GM21447 (cell line): ENCODE measurements around the gene DENND4B.
A peak's percentile ranks its signal among the peaks of the same experiment; 100 is the strongest.

Experiments
- ATAC-seq: cut with Tn5 transposase; IDR thresholded peaks from one replicate; pipeline ENCODE4 v1.9.1; 2021; ENCODE audit not compliant: unreplicated experiment

DENND4B gene

DNA sequence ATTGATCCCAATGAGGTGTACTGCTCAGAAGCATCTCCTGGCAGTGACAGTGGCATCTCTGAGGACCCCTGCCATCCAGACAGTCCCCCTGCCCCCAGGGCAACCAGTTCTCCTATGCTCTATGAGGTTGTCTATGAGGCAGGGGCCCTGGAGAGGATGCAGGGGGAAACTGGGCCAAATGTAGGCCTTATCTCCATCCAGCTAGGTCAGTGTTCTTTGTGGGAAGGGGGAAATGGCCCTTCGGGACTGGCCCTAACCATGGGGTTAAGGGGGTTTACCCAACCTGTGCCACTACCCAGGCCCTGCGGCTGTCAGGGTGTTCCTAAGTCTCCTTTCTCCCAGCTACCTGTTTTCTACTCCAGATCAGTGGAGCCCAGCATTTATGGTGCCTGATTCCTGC lies 22.5 kb upstream of the DENND4B start:
- no peak for ATAC-seq

DNA sequence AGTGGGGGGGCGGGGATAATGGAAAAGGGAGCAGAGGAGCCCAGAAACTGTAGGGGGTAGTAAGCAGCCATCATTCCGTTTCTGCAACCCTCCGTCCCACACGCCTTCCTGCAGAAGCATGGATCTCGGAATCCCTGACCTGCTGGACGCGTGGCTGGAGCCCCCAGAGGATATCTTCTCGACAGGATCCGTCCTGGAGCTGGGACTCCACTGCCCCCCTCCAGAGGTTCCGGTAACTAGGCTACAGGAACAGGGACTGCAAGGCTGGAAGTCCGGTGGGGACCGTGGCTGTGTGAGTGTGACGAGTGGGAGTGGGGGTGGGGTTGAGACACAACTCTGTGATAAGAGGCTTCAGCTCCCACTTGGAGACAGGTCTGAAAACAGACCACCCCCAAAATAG lies 21.9 kb upstream of the DENND4B start:
- no peak for ATAC-seq

DNA sequence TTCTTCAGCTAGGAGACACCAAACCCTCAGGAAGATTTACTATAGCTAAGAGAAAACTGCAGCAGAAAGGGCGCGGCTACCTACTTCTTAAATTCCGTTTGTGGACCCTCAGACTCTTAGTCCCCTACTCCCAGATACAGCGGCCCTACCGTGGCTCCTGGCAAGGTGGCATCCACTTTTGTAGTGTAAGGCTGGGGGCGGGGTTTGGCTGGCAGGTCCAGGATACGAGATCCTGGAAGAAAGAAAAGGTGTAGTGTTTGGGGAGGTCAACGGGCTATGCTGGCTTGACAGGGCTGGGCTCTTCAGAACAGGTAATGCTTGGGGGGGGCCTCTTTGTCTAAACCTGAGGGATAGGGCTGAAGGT lies 21.5 kb upstream of the DENND4B start:
- ATAC-seq = no peak

DNA sequence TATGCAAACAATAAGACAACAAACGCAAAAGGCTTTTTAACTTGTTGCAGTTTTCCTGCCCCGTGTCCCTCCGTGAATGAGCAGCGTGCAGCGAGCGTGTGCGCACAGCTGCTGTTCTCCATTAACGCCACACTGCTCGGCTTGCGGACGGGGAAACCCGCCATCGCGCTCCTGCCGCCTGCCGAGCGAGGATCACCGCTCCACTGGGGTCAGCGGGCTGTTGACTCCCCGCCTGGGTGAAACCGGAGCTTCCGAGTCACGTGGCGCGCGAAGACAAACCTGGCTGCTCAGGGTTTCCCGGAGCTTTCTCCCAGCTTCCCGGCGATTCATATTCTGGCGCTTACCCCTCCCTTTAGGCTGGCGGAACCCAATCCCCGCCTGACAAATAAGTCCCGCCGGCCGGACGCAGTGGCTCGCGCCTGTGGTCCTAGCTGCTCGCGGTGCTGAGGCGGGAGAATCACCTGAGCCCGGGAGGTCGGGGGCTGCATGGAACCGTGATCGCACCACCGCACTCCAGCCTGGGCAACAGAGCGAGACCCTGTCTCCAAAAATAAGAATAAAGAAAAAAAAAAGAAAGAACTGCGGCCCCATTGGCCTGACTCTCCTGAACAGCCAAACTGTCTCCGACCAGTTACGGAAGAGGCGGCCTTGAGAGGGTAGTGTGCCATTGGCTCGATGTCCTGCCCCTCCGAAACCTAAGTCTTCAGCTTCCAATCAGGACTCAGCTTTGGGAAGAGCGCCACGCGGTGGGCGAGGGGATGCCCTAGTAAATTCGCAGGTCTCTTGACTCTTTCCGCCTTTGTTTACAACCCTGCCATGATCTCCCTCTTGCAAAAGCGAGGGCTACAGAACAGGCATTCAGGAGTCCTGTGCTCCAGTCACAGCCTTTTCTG lies 20.8 kb upstream of the DENND4B start, which contains the start of gene CREB3L4:
Gene CREB3L4, plus strand, starts transcription at position 796 of the 893 bp plus-strand sequence. CDS start 624 bp downstream, outside the sequence.
- ATAC-seq = peak; percentile 64

DNA sequence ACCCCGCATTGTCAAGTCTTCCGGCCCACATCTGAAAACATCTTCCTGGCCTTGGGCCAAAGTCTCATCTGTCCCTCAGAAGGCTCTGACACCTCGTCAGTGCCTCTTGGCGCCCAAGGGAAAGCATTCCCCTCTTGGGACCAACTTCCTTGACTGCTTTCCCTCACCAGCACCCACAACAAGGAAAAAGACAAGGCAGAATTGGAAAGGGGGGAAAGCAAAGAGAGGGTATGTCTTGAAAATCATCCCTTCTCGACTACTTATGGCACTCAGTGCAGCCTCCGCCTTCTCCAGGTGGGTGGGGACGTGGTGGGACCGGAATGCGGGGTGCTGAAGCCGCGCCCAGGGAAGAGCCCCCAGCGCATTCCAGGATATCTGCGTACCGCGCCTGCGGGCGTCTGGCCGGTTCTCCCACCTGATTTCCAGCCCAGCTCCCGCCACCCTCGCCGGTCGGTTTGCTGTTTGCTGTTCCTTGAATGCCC lies 17.4 kb upstream of the DENND4B start:
- ATAC-seq = no peak

DNA sequence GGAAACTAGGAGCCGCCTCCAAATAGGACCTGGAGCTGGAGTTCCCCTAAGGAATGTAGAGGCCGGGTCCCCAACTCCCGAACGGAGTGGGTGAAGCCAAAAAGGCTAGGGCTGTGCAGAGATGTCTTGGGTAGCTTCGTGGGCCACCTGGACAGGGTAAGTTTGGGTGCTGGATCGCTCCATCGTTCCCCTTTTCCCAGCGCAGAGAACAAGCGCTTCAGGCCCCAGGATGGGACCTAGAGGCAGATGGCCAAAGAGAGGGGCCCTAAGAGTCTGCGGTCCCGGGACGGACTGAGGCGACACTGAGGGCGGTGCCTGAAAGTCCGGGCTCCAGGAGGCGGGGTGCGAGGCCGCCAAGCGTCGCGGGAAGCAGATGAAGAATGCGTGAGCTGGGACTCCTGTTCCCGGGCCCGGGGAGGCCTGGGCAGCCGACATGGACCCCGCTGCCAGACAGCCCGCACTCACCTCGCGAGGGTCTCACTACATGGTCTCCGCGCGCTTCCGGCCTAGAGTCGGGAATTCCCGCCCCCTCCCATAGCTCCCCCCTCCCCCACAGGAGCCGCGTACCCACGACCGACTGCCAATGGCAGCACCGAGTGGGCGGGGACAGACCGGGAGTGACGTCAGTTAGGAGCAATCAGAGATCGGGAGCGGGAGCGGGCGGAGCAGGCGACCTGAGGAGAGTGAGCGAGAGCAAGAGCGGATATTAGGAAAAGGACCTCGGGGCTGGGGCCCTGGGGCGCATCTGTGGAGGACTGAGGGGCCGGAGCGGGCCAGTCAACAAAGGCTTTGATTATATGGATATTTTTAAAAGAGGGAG lies 16.7 kb upstream of the DENND4B start, which contains the start of gene SLC39A1:
Gene SLC39A1, minus strand, starts transcription at position 508 of the 820 bp plus-strand sequence. CDS start 822 bp downstream, outside the sequence.
- peak; percentile 45 for ATAC-seq

DNA sequence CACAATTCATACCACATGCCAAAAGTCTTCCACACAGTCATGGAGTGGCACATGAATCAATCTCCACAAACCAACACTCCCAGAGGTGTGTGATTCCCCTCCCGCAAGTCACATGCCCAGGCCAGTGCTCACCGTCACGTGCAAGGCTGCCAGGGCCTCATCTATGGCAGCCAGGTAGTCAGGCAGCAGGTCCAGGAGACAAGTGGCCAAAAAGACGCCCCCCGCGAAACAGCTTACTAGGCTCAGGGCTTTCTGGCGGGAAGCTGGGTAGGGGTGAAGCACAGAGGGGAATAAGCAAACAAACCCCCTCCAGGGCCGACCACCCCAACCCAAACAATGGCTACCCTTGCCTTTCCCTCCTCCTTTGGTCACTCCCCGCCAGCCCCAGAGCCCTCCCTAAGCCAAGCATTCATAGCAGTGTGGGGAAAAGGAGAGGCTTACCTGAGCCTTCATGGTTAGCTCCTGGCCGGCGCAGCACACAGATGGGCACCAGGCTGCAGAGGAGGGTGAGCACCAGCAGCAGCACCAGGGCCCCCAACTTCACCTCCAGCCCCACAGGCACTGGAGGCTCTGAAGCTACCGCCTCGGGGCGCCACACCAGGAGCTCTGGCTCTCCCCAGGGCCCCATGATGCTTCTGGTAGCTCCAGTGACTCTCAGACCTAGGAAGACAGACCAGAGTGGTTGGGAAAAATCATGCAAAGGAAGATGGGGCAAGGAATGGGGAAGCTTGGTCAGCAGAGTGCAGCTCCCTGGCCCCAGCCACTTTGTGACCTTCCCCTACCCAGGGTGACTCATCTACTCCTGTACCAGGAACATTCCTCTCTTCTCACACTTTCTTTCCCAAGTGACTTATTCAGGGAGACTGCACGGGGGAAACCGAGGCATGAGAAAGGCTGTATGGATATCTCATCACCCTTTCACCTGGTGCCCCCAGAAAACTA lies 15.8 kb upstream of the DENND4B start:
- no peak for ATAC-seq

DNA sequence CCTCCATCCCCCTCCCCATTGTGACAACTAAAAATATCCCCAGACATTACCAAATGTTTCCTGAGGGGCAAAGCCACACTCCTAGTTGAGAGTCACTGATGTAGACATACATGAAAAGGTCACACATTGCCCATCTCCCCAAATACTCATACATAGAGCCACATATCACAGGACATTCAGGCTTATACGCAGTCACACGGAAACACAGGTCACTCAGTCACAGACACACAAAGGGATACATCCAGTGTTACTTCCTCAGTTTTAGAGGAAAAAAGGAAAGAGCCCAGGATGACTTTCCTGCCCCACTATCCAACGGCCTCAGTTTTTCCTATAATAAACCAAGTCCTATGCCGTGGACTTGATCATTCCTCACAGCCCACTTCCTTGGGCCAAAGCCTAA lies 14.9 kb upstream of the DENND4B start:
- no peak for ATAC-seq

DNA sequence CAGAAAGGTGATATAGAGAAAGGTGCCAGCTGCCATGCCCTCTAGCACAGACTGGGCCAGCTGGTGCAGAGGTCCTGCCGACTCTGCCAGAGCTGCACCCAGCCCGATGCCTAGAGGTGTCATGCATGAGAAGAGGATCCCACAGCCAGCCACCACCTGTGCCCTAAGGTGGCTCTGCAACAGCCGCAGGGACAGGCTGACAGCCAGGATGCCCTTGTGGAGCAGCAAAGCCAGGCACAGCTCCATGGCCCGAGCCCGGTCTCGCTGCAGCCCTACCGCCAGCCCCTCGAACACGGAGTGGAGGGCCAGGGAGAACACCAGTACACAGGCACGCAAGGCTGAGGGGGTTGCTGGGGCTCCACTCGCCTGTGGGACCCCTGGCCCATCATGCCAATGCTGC lies 13.7 kb upstream of the DENND4B start:
- ATAC-seq = no peak

DNA sequence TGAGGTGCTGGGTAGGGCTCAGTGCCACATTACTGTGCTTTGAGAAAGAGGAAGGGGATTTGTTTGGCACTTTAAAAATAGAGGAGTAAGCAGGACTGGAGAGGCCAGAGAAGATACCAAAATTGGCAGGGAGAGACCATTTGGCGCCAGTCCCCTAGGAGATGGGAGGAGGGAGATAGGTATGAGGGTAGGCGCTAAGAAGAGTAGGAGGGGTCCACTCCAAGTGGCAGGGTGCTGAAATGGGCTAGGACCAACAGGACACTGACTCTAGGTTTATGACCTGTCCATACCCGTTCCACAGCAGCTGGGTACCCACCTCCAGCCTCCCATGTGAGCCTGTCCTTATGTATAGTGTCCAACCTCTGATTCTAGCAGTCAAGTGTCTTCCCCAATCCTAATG lies 12.9 kb upstream of the DENND4B start:
- no peak for ATAC-seq

DNA sequence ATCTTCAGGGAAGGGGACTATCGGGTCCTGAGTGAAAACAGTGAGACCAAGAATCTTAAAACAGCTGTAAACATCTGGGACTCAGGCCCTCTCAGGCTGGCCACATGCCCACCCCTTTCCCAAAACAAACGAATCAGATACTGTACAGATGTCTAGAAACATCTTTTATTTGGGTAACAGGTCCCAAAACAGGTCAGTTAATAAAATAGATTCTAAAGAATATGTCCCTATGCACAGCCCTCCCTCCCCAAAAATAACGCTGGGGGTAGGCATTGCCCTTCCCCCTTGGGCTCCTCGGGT lies 12.4 kb upstream of the DENND4B start:
- ATAC-seq = no peak

DNA sequence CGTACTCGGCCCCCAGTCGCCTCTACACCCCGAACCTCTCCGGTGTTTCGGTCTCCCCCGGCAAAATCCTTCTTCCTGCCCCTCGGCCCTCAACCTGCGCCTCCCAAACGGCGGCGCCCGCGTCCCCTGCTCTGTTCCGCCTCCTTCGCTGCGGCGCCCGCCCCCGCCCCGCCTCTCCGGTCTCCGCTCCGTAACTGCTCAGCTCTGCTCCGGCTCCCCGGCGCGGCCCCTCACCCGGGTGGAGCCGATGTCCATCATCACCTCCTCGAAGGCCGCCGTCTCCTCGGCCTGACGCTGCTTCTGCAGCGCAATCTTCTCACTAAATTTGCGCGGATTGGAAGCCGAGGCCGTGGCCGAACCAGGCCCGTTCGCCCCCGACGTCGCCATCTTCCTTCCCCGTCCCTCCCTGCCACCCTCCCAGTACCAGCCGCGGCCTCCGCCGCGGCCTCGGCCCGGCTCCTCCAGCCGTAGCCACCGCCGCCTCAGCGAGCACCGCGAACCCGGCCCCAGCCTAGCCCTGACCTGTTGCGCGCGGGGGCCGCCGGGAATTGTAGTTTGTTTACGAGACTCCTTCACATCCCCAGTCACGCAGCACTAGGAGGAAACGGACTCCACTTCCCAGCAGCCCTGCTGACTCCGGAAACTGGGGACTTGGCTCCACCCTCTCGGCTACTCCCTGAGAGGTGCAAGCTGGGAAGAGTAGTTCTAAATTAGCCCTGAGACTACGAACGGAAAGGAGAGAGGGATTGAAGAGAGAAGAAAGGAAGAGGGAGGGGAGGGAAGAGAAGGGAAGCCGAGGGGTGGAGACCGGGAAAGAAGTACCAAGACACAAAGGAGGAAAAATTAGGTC lies 11.8 kb upstream of the DENND4B start, which contains the start of gene CRTC2:
Gene CRTC2, minus strand, starts transcription at position 502 of the 850 bp plus-strand sequence. Its CDS starts 115 bp downstream, at position 387.
- peak; percentile 60 for ATAC-seq

DNA sequence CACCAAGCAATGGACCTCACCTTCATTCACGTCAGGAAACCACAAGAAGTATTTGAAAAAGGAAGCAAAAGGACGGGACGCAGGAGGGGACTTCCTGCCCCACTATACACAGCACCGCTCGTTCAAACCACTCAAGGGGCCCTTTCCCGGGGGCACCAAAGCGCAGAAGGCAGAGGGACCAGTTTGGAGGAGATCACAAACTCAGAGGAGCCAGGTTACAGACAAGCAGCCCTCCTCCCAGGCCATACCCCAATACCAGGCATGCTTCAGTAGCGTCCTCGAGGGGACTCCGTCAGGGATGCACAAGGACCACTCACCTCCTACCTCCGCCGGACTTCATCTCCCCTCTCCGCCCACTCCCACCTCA lies 11.2 kb upstream of the DENND4B start:
- ATAC-seq = peak; percentile 16

DNA sequence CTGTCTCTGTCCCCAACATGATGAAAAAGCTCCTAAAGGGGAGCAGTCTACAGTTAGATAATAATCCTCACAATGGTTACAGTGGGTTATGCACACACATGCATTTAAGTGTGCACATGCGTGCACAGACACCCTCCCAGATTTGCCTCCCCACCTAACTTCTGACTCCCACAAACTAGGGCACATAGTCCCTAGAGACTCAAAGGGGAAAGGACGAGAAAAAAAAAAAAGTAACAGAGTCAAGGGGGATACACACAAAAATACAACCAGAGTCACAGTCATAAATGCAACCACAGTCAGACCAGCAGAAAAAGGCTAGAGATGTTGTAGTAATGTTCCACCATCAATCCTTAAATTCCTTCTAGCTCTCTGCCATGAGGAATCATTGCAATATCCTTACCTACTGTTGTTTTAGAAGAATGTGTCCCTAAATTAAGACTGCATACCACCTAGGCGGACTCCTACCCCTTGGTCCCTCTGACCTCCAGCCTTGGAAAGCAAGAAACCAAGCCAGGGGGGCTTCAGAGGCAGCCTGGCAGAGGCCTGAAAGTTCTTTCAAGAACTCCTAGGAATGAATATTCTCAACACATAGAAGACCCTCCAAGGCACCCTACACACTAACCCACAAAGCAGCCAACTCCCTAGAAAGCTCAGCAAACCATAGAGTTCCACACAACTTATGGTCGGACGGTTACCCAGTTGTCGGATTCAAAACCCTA lies 10.6 kb upstream of the DENND4B start:
- ATAC-seq = no peak

DNA sequence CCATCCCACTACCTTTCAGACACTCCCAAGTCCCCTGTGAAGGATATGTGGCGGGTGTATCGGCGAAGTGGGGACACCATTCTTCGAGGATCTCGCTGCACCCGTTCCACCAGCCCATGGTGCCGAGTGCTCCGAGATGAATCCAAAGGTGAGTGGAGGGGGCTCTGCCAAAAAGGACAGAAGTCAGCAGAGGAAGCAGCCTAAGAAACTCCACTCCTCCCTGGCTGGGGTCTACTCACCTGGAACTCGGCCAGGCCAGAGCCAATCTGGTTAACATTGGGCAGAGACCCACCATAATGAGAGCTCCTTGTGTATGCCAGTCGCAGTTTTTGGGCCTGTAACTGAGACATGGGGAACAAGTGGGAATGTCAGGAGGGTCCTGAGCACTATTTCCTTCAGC lies 8.3 kb upstream of the DENND4B start:
- no peak for ATAC-seq

DNA sequence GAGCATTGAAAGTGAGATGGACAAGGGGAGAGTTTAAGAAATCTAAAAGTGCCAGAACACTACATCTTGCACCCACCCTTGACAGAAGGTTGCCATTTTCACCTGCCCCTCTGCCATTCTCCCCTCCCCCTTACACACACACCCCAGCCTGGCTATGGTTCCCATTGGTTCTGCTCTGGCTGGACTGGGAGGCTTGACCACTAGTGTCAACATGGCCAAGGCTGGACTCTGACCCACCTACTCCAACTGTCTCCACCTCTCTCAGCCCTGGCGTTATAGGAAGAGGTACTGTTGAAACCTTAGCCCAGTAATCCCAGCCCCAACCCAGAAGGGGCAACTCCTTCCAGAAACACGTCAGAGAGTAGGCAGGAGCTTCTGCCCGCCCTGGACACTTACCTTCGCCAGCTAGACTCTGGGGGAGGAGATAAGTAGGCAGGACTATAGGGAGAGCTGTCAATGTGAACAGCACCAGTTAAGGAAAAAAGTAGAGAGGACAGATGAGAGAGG lies 7.4 kb upstream of the DENND4B start:
- no peak for ATAC-seq

DNA sequence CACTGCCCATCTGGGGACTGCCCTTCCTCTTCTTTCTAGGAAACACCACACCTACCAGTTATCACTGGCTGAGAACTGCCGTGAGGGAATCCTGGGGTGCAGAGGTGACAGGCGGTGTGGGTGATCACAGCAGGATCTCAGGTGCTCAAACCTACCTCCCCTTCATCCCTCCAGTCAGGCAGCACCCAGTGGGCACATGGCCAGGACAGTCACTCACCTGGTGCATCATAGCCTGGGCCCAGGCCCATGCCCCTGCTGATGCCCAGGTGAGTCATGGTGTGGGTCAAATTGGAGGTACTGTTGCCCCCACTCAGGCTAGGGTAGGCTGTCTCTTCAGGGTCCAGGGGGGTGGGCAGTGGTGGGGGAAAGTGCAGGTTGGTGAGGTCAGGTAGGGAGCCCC lies 5.3 kb upstream of the DENND4B start:
- no peak for ATAC-seq

DNA sequence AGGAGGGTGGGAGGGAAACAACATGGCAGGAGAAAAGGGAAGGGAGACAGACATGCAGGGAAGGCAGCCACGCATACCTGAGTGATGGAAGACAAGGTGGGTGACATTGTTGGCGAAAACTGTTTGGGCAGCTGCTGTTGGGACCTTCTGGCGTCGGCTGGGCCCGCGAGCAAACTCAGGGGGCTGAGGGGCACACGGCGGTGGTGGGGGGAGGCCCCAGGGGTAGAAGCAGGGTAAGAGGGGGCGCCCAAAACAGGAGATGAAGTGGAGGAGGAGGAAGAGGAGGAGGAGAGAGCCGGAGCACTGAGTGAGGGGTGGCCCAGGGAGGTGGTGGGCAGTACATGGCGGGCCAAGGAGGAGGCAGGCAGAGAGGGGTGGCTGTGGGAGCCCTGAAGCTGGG lies 4.7 kb upstream of the DENND4B start:
- no peak for ATAC-seq
